ENCODE results near the gene UBE2O.

UBE2O gene

GRCh38 chr17:76485569-76485968, 32.6 kb upstream of the UBE2O start (continued):
- TF ChIP-seq, protein P1, sequence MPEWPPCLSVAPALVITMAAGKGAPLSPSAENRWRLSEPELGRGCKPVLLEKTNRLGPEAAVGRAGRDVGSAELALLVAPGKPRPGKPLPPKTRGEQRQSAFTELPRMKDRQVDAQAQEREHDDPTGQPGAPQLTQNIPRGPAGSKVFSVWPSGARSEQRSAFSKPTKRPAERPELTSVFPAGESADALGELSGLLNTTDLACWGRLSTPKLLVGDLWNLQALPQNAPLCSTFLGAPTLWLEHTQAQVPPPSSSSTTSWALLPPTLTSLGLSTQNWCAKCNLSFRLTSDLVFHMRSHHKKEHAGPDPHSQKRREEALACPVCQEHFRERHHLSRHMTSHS (tag by site-specific recombination; IDR thresholded peaks at IDR 0.05), result no peak
- TF ChIP-seq ZFP41 (tag by site-specific recombination; IDR thresholded peaks at IDR 0.05; ENCODE audit: borderline replicate concordance) (no peak), ZFP3 (tag by site-specific recombination; IDR thresholded peaks at IDR 0.05; ENCODE audit: low read depth) (no peak), ZNF24 (tag by site-specific recombination; IDR thresholded peaks at IDR 0.05) (no peak), ZNF175 (tag by site-specific recombination; IDR thresholded peaks at IDR 0.05) (no peak), ZNF350 (tag by site-specific recombination; IDR thresholded peaks at IDR 0.05) (no peak), MEIS1 (CRISPR knock-in tag; IDR thresholded peaks at IDR 0.05; ENCODE audit: borderline replicate concordance) (no peak), ZFP37 (tag by site-specific recombination; IDR thresholded peaks at IDR 0.05) (no peak), ZBTB48 (tag by site-specific recombination; IDR thresholded peaks at IDR 0.05) (no peak), ZNF654 (tag by site-specific recombination; IDR thresholded peaks at IDR 0.05; ENCODE audit: low read depth) (no peak)
- TF ChIP-seq, protein P2, sequence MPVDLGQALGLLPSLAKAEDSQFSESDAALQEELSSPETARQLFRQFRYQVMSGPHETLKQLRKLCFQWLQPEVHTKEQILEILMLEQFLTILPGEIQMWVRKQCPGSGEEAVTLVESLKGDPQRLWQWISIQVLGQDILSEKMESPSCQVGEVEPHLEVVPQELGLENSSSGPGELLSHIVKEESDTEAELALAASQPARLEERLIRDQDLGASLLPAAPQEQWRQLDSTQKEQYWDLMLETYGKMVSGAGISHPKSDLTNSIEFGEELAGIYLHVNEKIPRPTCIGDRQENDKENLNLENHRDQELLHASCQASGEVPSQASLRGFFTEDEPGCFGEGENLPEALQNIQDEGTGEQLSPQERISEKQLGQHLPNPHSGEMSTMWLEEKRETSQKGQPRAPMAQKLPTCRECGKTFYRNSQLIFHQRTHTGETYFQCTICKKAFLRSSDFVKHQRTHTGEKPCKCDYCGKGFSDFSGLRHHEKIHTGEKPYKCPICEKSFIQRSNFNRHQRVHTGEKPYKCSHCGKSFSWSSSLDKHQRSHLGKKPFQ (tag by site-specific recombination; IDR thresholded peaks at IDR 0.05), result no peak
- TF ChIP-seq, protein P3, sequence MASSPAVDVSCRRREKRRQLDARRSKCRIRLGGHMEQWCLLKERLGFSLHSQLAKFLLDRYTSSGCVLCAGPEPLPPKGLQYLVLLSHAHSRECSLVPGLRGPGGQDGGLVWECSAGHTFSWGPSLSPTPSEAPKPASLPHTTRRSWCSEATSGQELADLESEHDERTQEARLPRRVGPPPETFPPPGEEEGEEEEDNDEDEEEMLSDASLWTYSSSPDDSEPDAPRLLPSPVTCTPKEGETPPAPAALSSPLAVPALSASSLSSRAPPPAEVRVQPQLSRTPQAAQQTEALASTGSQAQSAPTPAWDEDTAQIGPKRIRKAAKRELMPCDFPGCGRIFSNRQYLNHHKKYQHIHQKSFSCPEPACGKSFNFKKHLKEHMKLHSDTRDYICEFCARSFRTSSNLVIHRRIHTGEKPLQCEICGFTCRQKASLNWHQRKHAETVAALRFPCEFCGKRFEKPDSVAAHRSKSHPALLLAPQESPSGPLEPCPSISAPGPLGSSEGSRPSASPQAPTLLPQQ (tag by site-specific recombination; IDR thresholded peaks at IDR 0.05), result no peak
- TF ChIP-seq, protein P4, sequence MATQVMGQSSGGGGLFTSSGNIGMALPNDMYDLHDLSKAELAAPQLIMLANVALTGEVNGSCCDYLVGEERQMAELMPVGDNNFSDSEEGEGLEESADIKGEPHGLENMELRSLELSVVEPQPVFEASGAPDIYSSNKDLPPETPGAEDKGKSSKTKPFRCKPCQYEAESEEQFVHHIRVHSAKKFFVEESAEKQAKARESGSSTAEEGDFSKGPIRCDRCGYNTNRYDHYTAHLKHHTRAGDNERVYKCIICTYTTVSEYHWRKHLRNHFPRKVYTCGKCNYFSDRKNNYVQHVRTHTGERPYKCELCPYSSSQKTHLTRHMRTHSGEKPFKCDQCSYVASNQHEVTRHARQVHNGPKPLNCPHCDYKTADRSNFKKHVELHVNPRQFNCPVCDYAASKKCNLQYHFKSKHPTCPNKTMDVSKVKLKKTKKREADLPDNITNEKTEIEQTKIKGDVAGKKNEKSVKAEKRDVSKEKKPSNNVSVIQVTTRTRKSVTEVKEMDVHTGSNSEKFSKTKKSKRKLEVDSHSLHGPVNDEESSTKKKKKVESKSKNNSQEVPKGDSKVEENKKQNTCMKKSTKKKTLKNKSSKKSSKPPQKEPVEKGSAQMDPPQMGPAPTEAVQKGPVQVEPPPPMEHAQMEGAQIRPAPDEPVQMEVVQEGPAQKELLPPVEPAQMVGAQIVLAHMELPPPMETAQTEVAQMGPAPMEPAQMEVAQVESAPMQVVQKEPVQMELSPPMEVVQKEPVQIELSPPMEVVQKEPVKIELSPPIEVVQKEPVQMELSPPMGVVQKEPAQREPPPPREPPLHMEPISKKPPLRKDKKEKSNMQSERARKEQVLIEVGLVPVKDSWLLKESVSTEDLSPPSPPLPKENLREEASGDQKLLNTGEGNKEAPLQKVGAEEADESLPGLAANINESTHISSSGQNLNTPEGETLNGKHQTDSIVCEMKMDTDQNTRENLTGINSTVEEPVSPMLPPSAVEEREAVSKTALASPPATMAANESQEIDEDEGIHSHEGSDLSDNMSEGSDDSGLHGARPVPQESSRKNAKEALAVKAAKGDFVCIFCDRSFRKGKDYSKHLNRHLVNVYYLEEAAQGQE (tag by site-specific recombination; IDR thresholded peaks at IDR 0.05), result no peak

GRCh38 chr17:76484228-76484725, 31.3 kb upstream of the UBE2O start:
- Histone ChIP-seq H3K4me1 (ENCODE audit: control insufficient read depth, insufficient read depth, low read length) (no peaks in the 10 kb centered on the region), H3K36me3 (ENCODE audit: control insufficient read depth in 2 of 2, insufficient read depth in 1 of 2, low read length in 2 of 2) (no peaks in the 10 kb centered on the region), H3K9me3 (ENCODE audit: control insufficient read depth, insufficient read depth, low read depth, low read length) (no peaks in the 10 kb centered on the region), H3K27ac (ENCODE audit: extremely low read depth, low read depth, low read length) (no peak overlapping the region), H3K4me3 (ENCODE audit: low read depth, low read length) (no peak overlapping the region)
- TF ChIP-seq ZNF830 (tag by site-specific recombination; IDR thresholded peaks at IDR 0.05; ENCODE audit: low read depth) (no peak), SP7 (tag by site-specific recombination; IDR thresholded peaks at IDR 0.05) (no peak), SCRT2 (tag by site-specific recombination; IDR thresholded peaks at IDR 0.05) (peak; percentile 99), ZNF350 (tag by site-specific recombination; IDR thresholded peaks at IDR 0.05) (no peak), ZNF19 (tag by site-specific recombination; IDR thresholded peaks at IDR 0.05; ENCODE audit: low read depth) (no peak), ZBTB6 (tag by site-specific recombination; IDR thresholded peaks at IDR 0.05) (no peak), SP2 (tag by site-specific recombination; IDR thresholded peaks at IDR 0.05) (no peak), ZNF133 (tag by site-specific recombination; IDR thresholded peaks at IDR 0.05) (no peak), SCRT1 (tag by site-specific recombination; IDR thresholded peaks at IDR 0.05; ENCODE audit: borderline replicate concordance) (peak; percentile 97)
- TF ChIP-seq, protein P5, sequence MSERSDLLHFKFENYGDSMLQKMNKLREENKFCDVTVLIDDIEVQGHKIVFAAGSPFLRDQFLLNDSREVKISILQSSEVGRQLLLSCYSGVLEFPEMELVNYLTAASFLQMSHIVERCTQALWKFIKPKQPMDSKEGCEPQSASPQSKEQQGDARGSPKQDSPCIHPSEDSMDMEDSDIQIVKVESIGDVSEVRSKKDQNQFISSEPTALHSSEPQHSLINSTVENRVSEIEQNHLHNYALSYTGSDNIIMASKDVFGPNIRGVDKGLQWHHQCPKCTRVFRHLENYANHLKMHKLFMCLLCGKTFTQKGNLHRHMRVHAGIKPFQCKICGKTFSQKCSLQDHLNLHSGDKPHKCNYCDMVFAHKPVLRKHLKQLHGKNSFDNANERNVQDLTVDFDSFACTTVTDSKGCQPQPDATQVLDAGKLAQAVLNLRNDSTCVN (tag by site-specific recombination; optimal IDR thresholded peaks at IDR 0.05), result no peak
- POLR2A ChIA-PET, result no interaction called here
- CTCF ChIA-PET, result interaction anchor here (0.9 to 1.3 kb wide), 2 partner anchors 18 to 30 kb away, joined by 3 read pairs; no protein-coding TSS in a partner anchor
